ENCODE data around the gene MZF1.
A peak's percentile ranks its signal among the peaks of the same experiment; 100 is the strongest.
"Not testable (repeated sequence)": the region's sequence is repeated elsewhere in the genome, so short reads cannot be mapped to it uniquely, and the experiment has no call there.

Gene MZF1

GRCh38 chr19:58572818-58573657 is at the start of gene MZF1:
MZF1 (minus strand) TSS chr19:58573335; CDS start chr19:58571389, 1,946 bp downstream.
- DNase-seq (ENCODE audit: low spot score): peak; percentile 99

GRCh38 chr19:58607213-58607612 is 34.1 kb upstream of the MZF1 start:
- DNase-seq (ENCODE audit: low spot score): not testable (repeated sequence)

GRCh38 chr19:58606251-58606896 is 33.2 kb upstream of the MZF1 start:
- not testable (repeated sequence) for DNase-seq (ENCODE audit: low spot score)

GRCh38 chr19:58586133-58586765 is 13.1 kb upstream of the MZF1 start:
- DNase-seq (ENCODE audit: low spot score): no peak

GRCh38 chr19:58585442-58586132 is 12.5 kb upstream of the MZF1 start:
- DNase-seq (ENCODE audit: low spot score): no peak

GRCh38 chr19:58584498-58585441 is 11.6 kb upstream of the MZF1 start:
- peak; percentile 46 for DNase-seq (ENCODE audit: low spot score)

GRCh38 chr19:58582985-58583384 is 9.8 kb upstream of the MZF1 start:
- no peak for DNase-seq (ENCODE audit: low spot score)

- DNase-seq (ENCODE audit: low spot score): peak; percentile 89
These were observed 8.3 kb upstream of the MZF1 start for GRCh38 chr19:58581227-58582141.

GRCh38 chr19:58579473-58580142 is 6.5 kb upstream of the MZF1 start:
- no peak for DNase-seq (ENCODE audit: low spot score)

- no peak for DNase-seq (ENCODE audit: low spot score)
These were observed 5.1 kb upstream of the MZF1 start for GRCh38 chr19:58578012-58578925.

GRCh38 chr19:58577581-58577980 is 4.4 kb upstream of the MZF1 start:
- DNase-seq (ENCODE audit: low spot score): not testable (repeated sequence)

GRCh38 chr19:58575183-58576041 is 2.3 kb upstream of the MZF1 start:
- DNase-seq (ENCODE audit: low spot score): peak; percentile 86

- DNase-seq (ENCODE audit: low spot score): no peak
These were observed 576 bp upstream of the MZF1 start for GRCh38 chr19:58573658-58574164.

- DNase-seq (ENCODE audit: low spot score): no peak
These were observed 913 bp downstream of the MZF1 start for GRCh38 chr19:58572026-58572817.

GRCh38 chr19:58571575-58571947 is 1.6 kb downstream of the MZF1 start:
- DNase-seq (ENCODE audit: low spot score): no peak

Data from hematopoietic multipotent progenitor cell treated with erythropoietin and hydrocortisone succinate and interleukin-3 and kit ligand, for 15 days (in vitro differentiated cells).